Tibial nerve (tissue), 4 donors: Measurements from ENCODE around the gene CLASP2. TPM values are rescaled to one million over a fixed set of nuclear protein-coding genes. Genes with fewer than 3 reads are reported as not detected.

ENCODE experiments used
- DNase-seq, 2 donors: peaks; one replicate each; pipeline ENCODE4 v3.0.0-alpha.2; 2019; ENCODE audit warnings: low spot score in 2 of 2
- H3K27ac ChIP-seq, 4 donors: fragments of 200-600 bp; sonication (generic) in 3 of 4; one replicate each; pipeline ENCODE4 v1.5.1; 2017 to 2019; ENCODE audit warnings: mild to moderate bottlenecking in 1 of 4
- H3K27me3 ChIP-seq, 2 donors: fragments of 200-600 bp; sonication (generic) in 1 of 2; one replicate each; pipeline versions ENCODE4 v1.5.1 to v1.6.0; 2017 to 2019
- H3K36me3 ChIP-seq, 3 donors: fragments of 200-600 bp; sonication (generic); one replicate each; pipeline ENCODE4 v1.5.1; 2018 to 2019
- H3K4me1 ChIP-seq, 4 donors: fragments of 200-600 bp; sonication (generic) in 3 of 4; one replicate each; pipeline ENCODE4 v1.5.1; 2017 to 2019
- H3K4me3 ChIP-seq, 4 donors: fragments of 200-600 bp; sonication (generic) in 3 of 4; one replicate each; pipeline ENCODE4 v1.5.1; 2017 to 2019; ENCODE audit warnings: mild to moderate bottlenecking in 1 of 4, moderate library complexity in 1 of 4
- H3K9me3 ChIP-seq, 4 donors: fragments of 200-600 bp; sonication (generic) in 3 of 4; one replicate each; pipeline ENCODE4 v1.5.1; 2017 to 2019
- CTCF ChIP-seq, 5 experiments: fragments of 200-600 bp in 3 of 5; fragments of 450-650 bp in 2 of 5; sonication (generic) in 3 of 5; IDR thresholded peaks; one replicate each; pipeline ENCODE4 v1.5.1; 2016 to 2019; ENCODE audit warnings: antibody characterized with exemption in 5 of 5, mild to moderate bottlenecking in 3 of 5, moderate library complexity in 2 of 5
- EP300 ChIP-seq, 2 donors: sonication (generic); formaldehyde crosslinking; IDR thresholded peaks; one replicate each; pipeline ENCODE4 v1.6.1; 2017; ENCODE audit warnings: antibody characterized with exemption in 2 of 2, mild to moderate bottlenecking in 1 of 2
- POLR2A ChIP-seq, 2 donors: fragments of 450-650 bp; IDR thresholded peaks; one replicate each; pipeline ENCODE4 v1.6.1; 2017; ENCODE audit warnings: antibody characterized with exemption in 2 of 2, mild to moderate bottlenecking in 2 of 2, moderate library complexity in 2 of 2
- WGBS, 2 donors: methylation state at CpG; one replicate each; pipeline ENCODE4 v1.1.5; 2018; 5-methylcytosine and 5-hydroxymethylcytosine counted together
- total RNA-seq, 4 donors: library from RNA; depleted of rRNA; stranded (reverse); fragments of >200 nt; gene quantifications; one replicate each; pipeline ENCODE4 v1.1.0, GENCODE V29; 2016

CLASP2 gene
- total RNA-seq, 4 donors from 2014 or later: 95.1 to 161 (median 106) TPM

GRCh38 chr3:33597257-33597689 lies 120.8 kb downstream of the CLASP2 start:
- H3K4me1 ChIP-seq: no peaks in the 10 kb centered on the region
- H3K36me3 ChIP-seq: peaks cover 0 to 50% (median 0%) of the 10 kb centered on the region in 3 donors
- no peak overlapping the region for H3K27ac ChIP-seq
- H3K27me3 ChIP-seq: no peaks in the 10 kb centered on the region
- H3K4me3 ChIP-seq: no peak overlapping the region
- no peaks in the 10 kb centered on the region for H3K9me3 ChIP-seq
- TF ChIP-seq EP300 (IDR thresholded peaks at IDR 0.05) (no peak), CTCF (IDR thresholded peaks at IDR 0.05) (no peak), POLR2A (IDR thresholded peaks at IDR 0.05) (no peak)
- WGBS, 2 donors: 59 to 67% methylated on average over 2 of the region's 2 CpGs
- DNase-seq: no peak

- Histone ChIP-seq H3K4me3 (no peak overlapping the region), H3K9me3 (no peaks in the 10 kb centered on the region), H3K36me3 (peaks cover 0 to 37% (median 0%) of the 10 kb centered on the region in 3 donors), H3K4me1 (no peaks in the 10 kb centered on the region), H3K27me3 (no peaks in the 10 kb centered on the region), H3K27ac (no peak overlapping the region)
- WGBS, 2 donors: 91 to 96% methylated on average over 1 of the region's 1 CpG
- TF ChIP-seq POLR2A (IDR thresholded peaks at IDR 0.05) (no peak), EP300 (IDR thresholded peaks at IDR 0.05) (no peak)
- no peak for DNase-seq
Measured at GRCh38 chr3:33592999-33593398, 125.1 kb downstream of the CLASP2 start.

- Histone ChIP-seq H3K4me1 (no peaks in the 10 kb centered on the region), H3K4me3 (no peak overlapping the region), H3K27ac (no peak overlapping the region), H3K9me3 (no peaks in the 10 kb centered on the region), H3K36me3 (peaks cover 0 to 47% (median 0%) of the 10 kb centered on the region in 3 donors), H3K27me3 (no peaks in the 10 kb centered on the region)
- 94 to 100% methylated on average over 2 of the region's 2 CpGs for WGBS, 2 donors
- DNase-seq: no peak
- TF ChIP-seq CTCF (IDR thresholded peaks at IDR 0.05): no peak
- TF ChIP-seq POLR2A (IDR thresholded peaks at IDR 0.05): no peak
- no peak for TF ChIP-seq EP300 (IDR thresholded peaks at IDR 0.05)
Measured at GRCh38 chr3:33590541-33590940, 127.5 kb downstream of the CLASP2 start.

- Histone ChIP-seq H3K36me3 (peaks cover 0 to 61% (median 3%) of the 10 kb centered on the region in 3 donors), H3K4me3 (no peak overlapping the region), H3K27me3 (no peaks in the 10 kb centered on the region), H3K4me1 (no peaks in the 10 kb centered on the region), H3K27ac (no peak overlapping the region), H3K9me3 (no peaks in the 10 kb centered on the region)
- TF ChIP-seq EP300 (IDR thresholded peaks at IDR 0.05) (no peak), POLR2A (IDR thresholded peaks at IDR 0.05) (no peak), CTCF (IDR thresholded peaks at IDR 0.05) (no peak)
- WGBS, 2 donors: 62 to 65% methylated on average over 3 of the region's 3 CpGs
- DNase-seq: no peak
Measured at GRCh38 chr3:33586402-33586801, 131.7 kb downstream of the CLASP2 start.

GRCh38 chr3:33582234-33582633 lies 135.8 kb downstream of the CLASP2 start:
- H3K4me3 ChIP-seq: no peak overlapping the region
- no peak overlapping the region for H3K27ac ChIP-seq
- 86 to 92% methylated on average over 3 of the region's 3 CpGs for WGBS, 2 donors
- no peak for TF ChIP-seq CTCF (IDR thresholded peaks at IDR 0.05)
- no peak for TF ChIP-seq POLR2A (IDR thresholded peaks at IDR 0.05)
- TF ChIP-seq EP300 (IDR thresholded peaks at IDR 0.05): no peak
- no peaks in the 10 kb centered on the region for H3K9me3 ChIP-seq
- no peak for DNase-seq
- no peaks in the 10 kb centered on the region for H3K4me1 ChIP-seq
- peaks cover under 1 to 67% (median 3%) of the 10 kb centered on the region in 3 donors for H3K36me3 ChIP-seq
- no peaks in the 10 kb centered on the region for H3K27me3 ChIP-seq

- 88 to 90% methylated on average over 10 of the region's 10 CpGs for WGBS, 2 donors
- Histone ChIP-seq H3K9me3 (no peaks in the 10 kb centered on the region), H3K4me3 (no peak overlapping the region), H3K36me3 (peaks cover 3 to 66% (median 5%) of the 10 kb centered on the region in 3 donors), H3K27me3 (no peaks in the 10 kb centered on the region), H3K4me1 (no peaks in the 10 kb centered on the region), H3K27ac (no peak overlapping the region)
- no peak for TF ChIP-seq EP300 (IDR thresholded peaks at IDR 0.05)
- TF ChIP-seq POLR2A (IDR thresholded peaks at IDR 0.05): no peak
- no peak for TF ChIP-seq CTCF (IDR thresholded peaks at IDR 0.05)
- no peak for DNase-seq
Measured at GRCh38 chr3:33581666-33582065, 136.4 kb downstream of the CLASP2 start.
